MM.1S (cell line): ENCODE data around the gene LMO7.

Source experiments
- DNase-seq: peaks from one replicate; pipeline ENCODE4 v3.0.0-alpha.2; 2015
- H2AFZ ChIP-seq: fragments of 300-600 bp; sonication (generic); 2 replicates; pipeline ENCODE4 v1.6.0; 2016; ENCODE audit warnings: antibody characterized with exemption, low read length
- H3F3A ChIP-seq: fragments of 300-600 bp; sonication (generic); 2 replicates; pipeline ENCODE4 v1.6.1; 2016; ENCODE audit warnings: mild to moderate bottlenecking, antibody characterized with exemption, low read length, moderate library complexity, mixed read lengths; ENCODE audit not compliant: insufficient read depth
- H3K27ac ChIP-seq: fragments of 300-600 bp; sonication (generic); 2 replicates; pipeline ENCODE4 v1.5.1; 2016; ENCODE audit warnings: mild to moderate bottlenecking, low read length
- H3K27me3 ChIP-seq: fragments of 300-600 bp; sonication (generic); replicated peaks from 2 replicates; pipeline ENCODE4 v1.6.0; 2016; ENCODE audit warnings: low read length; ENCODE audit not compliant: insufficient read depth
- H3K36me3 ChIP-seq: fragments of 300-600 bp; sonication (generic); replicated peaks from 2 replicates; pipeline ENCODE4 v1.6.1; 2016; ENCODE audit warnings: mild to moderate bottlenecking, low read length, mixed read lengths; ENCODE audit not compliant: insufficient read depth
- H3K4me1 ChIP-seq: fragments of 300-600 bp; sonication (generic); 2 replicates; pipeline ENCODE4 v1.6.1; 2016; ENCODE audit warnings: low read length, mixed read lengths
- H3K4me2 ChIP-seq: fragments of 300-600 bp; sonication (generic); 2 replicates; pipeline ENCODE4 v1.6.0; 2016; ENCODE audit warnings: low read depth, low read length
- H3K4me3 ChIP-seq: fragments of 300-600 bp; sonication (generic); 2 replicates; pipeline ENCODE4 v1.5.1; 2016; ENCODE audit warnings: low read length, mixed read lengths
- H3K79me2 ChIP-seq: fragments of 300-600 bp; sonication (generic); 2 replicates; pipeline ENCODE4 v1.6.1; 2016; ENCODE audit warnings: mixed run types, low read length, mixed read lengths
- H3K9ac ChIP-seq: fragments of 300-600 bp; sonication (generic); 2 replicates; pipeline ENCODE4 v1.6.1; 2016; ENCODE audit warnings: low read length, mixed read lengths
- H3K9me2 ChIP-seq: fragments of 300-600 bp; sonication (generic); replicated peaks from 2 replicates; pipeline ENCODE4 v1.6.1; 2016; ENCODE audit warnings: mild to moderate bottlenecking, low read length, mixed read lengths; ENCODE audit not compliant: insufficient read depth
- H3K9me3 ChIP-seq: fragments of 300-600 bp; sonication (generic); replicated peaks from 2 replicates; pipeline ENCODE4 v1.6.1; 2016; ENCODE audit warnings: mild to moderate bottlenecking, low read length, mixed read lengths; ENCODE audit not compliant: insufficient read depth
- H4K20me1 ChIP-seq: fragments of 300-600 bp; sonication (generic); 2 replicates; pipeline ENCODE4 v1.6.1; 2016; ENCODE audit warnings: mild to moderate bottlenecking, low read length, moderate library complexity, mixed read lengths; ENCODE audit not compliant: insufficient read depth
- EZH2 ChIP-seq: fragments of 300-600 bp; sonication (generic); optimal IDR thresholded peaks from 2 replicates; pipeline ENCODE3; 2017; ENCODE audit warnings: low read depth, mild to moderate bottlenecking, antibody characterized with exemption, low read length, mixed read lengths
- EZH2phosphoT487 ChIP-seq: fragments of 300-600 bp; sonication (generic); IDR thresholded peaks from 2 replicates; pipeline ENCODE4 v1.6.1; 2018; ENCODE audit warnings: antibody characterized with exemption, low read length
- TF ChIP-seq, protein P1 (sequence below): fragments of 300-600 bp; sonication (generic); IDR thresholded peaks from 2 replicates; pipeline ENCODE4 v1.5.1; 2016; ENCODE audit warnings: antibody characterized with exemption, low read length, mixed read lengths

The LMO7 gene

DNA sequence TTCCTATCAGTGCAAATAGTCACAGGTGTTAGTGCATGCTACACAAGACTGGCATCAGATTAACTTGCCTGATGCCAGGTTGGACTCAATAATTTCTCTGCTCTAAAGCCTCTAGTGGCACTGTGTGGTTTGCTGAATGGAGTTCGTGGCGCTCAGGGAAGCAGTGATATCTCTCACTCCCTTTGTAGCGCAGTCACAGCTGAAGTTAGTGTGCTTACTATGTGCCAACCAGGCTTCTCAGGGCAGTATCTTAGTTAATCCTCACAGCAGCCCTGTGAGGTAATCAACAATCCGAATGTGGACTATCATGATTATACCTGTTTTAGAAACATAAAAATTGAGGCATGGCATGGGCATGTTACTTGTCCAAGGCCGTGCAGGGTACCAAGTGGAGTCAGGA lies 190.3 kb downstream of the LMO7 start:
- no peak for TF ChIP-seq EZH2phosphoT487
- no peak for TF ChIP-seq EZH2
- no peaks in the 10 kb centered on the region for H3K36me3 ChIP-seq
- H3K27ac ChIP-seq, result no peak overlapping the region
- H3K9ac ChIP-seq, result no peak overlapping the region
- no peaks in the 10 kb centered on the region for H3K9me3 ChIP-seq
- no peaks in the 10 kb centered on the region for H3K27me3 ChIP-seq
- no peaks in the 10 kb centered on the region for H4K20me1 ChIP-seq
- DNase-seq, result no peak
- no peak overlapping the region for H3K4me3 ChIP-seq
- no peaks in the 10 kb centered on the region for H3F3A ChIP-seq
- no peaks in the 10 kb centered on the region for H3K9me2 ChIP-seq
- no peak overlapping the region for H3K4me2 ChIP-seq
- H2AFZ ChIP-seq, result no peak overlapping the region
- H3K4me1 ChIP-seq, result no peaks in the 10 kb centered on the region
- no peaks in the 10 kb centered on the region for H3K79me2 ChIP-seq

DNA sequence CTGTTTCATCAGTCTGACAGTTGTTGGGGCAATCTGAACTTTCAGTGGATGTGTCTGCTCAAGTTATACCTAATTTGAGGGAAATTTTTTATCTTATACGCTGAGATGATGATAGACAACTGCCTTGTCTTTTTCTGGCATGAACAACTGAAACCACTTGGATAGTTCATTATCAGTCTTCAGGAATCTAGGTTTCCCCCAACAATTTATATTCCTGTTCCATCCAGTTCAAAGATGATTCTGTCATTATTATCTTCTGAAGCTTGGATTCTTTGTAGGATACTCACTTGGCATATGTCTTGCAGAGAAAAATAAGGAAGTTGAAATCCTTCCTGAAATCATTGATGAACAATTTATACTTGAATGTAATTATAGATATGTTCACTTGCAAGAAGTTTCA lies 193.7 kb downstream of the LMO7 start:
- TF ChIP-seq EZH2phosphoT487 (no peak), EZH2 (no peak)
- TF ChIP-seq, protein P1, sequence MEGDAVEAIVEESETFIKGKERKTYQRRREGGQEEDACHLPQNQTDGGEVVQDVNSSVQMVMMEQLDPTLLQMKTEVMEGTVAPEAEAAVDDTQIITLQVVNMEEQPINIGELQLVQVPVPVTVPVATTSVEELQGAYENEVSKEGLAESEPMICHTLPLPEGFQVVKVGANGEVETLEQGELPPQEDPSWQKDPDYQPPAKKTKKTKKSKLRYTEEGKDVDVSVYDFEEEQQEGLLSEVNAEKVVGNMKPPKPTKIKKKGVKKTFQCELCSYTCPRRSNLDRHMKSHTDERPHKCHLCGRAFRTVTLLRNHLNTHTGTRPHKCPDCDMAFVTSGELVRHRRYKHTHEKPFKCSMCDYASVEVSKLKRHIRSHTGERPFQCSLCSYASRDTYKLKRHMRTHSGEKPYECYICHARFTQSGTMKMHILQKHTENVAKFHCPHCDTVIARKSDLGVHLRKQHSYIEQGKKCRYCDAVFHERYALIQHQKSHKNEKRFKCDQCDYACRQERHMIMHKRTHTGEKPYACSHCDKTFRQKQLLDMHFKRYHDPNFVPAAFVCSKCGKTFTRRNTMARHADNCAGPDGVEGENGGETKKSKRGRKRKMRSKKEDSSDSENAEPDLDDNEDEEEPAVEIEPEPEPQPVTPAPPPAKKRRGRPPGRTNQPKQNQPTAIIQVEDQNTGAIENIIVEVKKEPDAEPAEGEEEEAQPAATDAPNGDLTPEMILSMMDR, result no peak
- H4K20me1 ChIP-seq, result no peaks in the 10 kb centered on the region
- H3K27me3 ChIP-seq, result no peaks in the 10 kb centered on the region
- DNase-seq, result no peak
- H3K27ac ChIP-seq, result no peak overlapping the region
- H3K9me3 ChIP-seq, result no peaks in the 10 kb centered on the region
- H3K4me1 ChIP-seq, result no peaks in the 10 kb centered on the region
- no peak overlapping the region for H3K4me2 ChIP-seq
- no peak overlapping the region for H2AFZ ChIP-seq
- H3K79me2 ChIP-seq, result no peaks in the 10 kb centered on the region
- H3K4me3 ChIP-seq, result no peak overlapping the region
- H3F3A ChIP-seq, result no peaks in the 10 kb centered on the region
- no peak overlapping the region for H3K9ac ChIP-seq
- no peaks in the 10 kb centered on the region for H3K9me2 ChIP-seq
- no peaks in the 10 kb centered on the region for H3K36me3 ChIP-seq

DNA sequence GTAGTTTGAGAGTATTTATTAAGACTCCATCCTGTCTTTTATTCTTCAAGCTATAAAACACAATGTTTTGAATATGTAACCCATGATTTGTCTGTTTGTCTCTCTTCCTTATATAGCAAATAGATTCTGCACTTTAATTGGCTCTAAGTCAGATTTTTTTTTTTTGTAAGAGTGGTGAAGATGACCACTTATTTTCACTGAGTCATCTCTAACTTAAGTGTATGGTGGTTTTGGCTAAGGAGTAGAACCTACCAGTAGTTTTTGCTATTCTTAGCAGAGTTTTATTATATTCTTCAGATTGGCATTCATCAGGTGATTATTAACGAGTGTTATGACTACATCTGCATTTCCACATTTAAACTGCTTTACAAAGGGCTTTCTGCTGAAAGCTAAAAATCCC lies 194.7 kb downstream of the LMO7 start:
- Histone ChIP-seq H3F3A (no peaks in the 10 kb centered on the region), H3K4me3 (no peak overlapping the region), H2AFZ (no peak overlapping the region), H3K9ac (no peak overlapping the region), H3K27me3 (no peaks in the 10 kb centered on the region), H3K9me3 (no peaks in the 10 kb centered on the region), H3K4me1 (no peaks in the 10 kb centered on the region), H3K79me2 (no peaks in the 10 kb centered on the region), H3K27ac (no peak overlapping the region), H3K9me2 (no peaks in the 10 kb centered on the region), H4K20me1 (no peaks in the 10 kb centered on the region), H3K36me3 (no peaks in the 10 kb centered on the region), H3K4me2 (no peak overlapping the region)
- no peak for TF ChIP-seq EZH2phosphoT487
- TF ChIP-seq, protein P1, result no peak
- TF ChIP-seq EZH2, result no peak
- no peak for DNase-seq

DNA sequence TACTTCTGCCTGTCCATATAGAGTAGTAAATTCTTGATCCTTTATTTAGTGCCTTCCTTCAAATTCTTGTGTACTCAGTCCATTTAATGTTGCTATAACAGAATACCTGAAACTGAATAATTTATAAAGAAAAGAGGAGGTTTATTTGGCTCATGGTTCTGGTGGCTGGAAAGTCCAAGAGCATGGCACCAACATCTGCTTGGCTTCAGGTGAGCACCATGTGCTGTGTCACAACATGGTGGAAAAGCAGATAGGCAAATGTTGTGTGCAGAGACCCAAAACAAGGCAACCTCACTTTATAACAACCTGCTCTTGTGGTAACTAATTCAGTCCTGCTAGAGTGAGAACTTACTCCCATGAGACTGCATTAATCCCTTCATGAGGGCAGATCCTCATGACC lies 195.3 kb downstream of the LMO7 start:
- Histone ChIP-seq H3K36me3 (no peaks in the 10 kb centered on the region), H3K9me3 (no peaks in the 10 kb centered on the region), H3K4me1 (no peaks in the 10 kb centered on the region), H3K9ac (no peak overlapping the region), H4K20me1 (no peaks in the 10 kb centered on the region), H3K79me2 (no peaks in the 10 kb centered on the region), H3K27me3 (no peaks in the 10 kb centered on the region), H3F3A (no peaks in the 10 kb centered on the region), H2AFZ (no peak overlapping the region), H3K27ac (no peak overlapping the region), H3K4me3 (no peak overlapping the region), H3K9me2 (no peaks in the 10 kb centered on the region), H3K4me2 (no peak overlapping the region)
- DNase-seq, result no peak
- no peak for TF ChIP-seq EZH2
- no peak for TF ChIP-seq EZH2phosphoT487
- TF ChIP-seq, protein P1, result no peak
